ENCODE measurements around the gene ZNF516.

The ZNF516 gene

DNA sequence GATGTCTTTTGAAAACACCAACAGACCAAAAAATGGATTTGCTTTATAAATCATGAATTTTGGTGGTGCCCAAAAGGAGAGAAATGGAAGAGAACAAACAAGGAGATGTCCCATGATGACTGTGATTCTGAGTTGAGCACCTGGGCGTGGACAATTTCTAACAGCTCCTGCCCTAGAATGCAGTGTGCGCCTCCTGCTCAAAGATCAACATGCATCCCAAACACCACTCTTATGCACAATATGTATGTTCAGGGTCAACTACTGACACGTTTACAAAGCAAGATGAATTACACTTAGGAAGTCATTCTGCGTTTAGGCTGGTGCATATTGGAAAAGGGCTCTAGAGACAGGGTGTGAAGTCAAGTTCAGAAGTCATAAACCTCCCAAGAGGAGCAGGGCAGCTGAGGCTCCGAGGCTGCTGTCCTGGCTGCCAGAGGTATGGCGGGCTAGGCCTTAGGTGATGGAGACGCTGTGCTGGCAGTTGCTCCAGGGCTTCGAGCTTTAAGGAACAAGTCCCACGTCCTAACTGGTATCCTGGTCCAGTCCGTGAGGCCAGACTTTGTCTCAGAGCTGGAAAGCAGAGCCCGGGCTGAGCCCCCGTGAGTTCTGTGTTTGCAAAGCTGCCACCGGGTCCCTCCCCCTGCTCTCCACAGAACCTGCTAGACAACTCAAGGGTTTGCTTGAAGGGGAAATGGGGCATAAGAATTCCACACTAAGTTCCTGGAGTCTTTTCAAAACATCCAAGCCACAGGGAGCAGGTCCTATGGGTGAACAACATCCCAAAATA lies 74.0 kb downstream of the ZNF516 start:
- no peak for DNase-seq

DNA sequence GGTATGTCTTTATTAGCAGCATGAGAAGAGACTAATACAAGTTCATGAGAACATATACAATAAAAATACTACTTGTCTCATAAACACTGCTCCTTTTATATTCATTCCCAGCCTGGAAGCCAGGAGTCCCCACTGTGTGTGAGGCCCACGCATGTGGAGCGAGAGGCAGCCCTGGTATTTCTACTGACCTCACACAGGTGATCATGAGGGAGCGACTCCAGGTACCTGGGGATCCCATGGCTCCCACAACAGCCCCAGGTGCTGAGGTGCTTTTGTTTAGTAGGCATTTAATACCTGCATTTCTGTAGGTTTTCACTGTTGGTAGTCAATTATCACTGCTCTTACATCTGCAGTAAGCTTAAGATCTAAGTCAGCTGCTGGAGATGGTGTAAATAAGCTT lies 75.2 kb downstream of the ZNF516 start:
- DNase-seq, result no peak

- no peak for DNase-seq
These were observed 78.1 kb downstream of the ZNF516 start for GRCh38 chr18:76416911-76417310.

DNA sequence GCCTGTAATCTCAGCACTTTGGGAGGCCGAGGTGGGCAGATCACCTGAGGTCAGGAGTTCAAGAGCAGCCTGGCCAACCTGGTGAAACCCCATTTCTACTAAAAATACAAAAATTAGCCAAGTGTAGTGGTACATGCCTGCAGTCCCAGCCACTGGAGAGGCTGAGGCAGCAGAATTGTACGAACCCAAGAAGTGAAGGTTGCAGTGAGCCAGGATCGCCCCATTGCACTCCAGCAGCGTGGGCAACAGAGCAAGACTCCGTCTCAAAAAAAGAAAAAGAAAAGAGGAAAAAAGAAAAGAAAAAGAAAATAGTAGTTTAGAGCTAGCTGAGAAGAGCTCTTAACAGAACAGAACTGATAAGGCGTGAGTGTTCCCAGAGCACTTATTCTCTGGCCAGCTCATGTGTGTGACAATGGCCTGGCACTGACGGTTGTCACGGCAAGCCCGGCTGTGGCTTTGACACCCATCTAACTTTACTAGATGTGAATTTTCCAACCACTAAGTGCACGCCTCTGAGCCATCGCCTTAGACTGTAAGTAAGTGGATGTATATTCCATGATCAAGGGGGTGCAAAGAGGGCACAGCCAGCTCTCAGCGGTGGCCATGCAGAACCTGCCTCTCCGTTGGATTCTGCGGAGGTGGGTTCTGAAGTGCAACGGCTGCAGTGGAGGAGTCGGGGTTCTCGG lies 80.0 kb downstream of the ZNF516 start:
- no peak for DNase-seq

DNA sequence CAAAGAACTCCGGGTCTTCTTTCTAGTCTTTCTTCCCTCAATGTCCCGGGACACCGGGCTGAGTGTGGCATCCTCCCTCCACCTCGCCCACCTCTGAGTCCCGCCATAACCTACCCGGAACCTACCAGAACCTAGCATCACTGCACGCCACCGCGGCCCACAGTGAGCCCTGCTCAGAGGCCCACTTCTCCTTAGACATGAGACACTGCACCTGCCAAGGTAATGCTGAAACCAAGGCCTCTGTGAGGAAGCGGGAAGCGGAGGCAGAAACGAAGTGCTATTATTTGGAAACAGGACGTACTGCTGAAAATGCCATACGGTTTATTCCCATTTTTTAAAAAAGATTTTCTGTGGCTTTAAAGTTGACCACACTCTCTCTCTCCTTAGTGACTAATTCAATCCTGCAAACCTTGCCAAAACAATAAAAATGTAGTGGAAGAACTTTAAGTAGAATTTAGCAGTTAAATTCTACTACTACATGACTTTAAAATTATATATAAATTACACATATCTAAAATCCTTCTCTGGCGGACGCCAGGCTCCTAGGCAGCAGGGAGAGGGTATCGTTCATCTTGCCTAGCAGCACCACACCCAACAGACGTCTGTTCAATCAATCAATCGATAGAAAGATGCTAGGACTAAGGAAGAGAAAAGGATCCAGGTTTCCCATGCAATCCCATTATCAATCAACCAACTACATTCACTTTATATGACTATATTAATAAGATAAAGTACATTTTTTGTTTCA lies 82.0 kb downstream of the ZNF516 start:
- no peak for DNase-seq

DNA sequence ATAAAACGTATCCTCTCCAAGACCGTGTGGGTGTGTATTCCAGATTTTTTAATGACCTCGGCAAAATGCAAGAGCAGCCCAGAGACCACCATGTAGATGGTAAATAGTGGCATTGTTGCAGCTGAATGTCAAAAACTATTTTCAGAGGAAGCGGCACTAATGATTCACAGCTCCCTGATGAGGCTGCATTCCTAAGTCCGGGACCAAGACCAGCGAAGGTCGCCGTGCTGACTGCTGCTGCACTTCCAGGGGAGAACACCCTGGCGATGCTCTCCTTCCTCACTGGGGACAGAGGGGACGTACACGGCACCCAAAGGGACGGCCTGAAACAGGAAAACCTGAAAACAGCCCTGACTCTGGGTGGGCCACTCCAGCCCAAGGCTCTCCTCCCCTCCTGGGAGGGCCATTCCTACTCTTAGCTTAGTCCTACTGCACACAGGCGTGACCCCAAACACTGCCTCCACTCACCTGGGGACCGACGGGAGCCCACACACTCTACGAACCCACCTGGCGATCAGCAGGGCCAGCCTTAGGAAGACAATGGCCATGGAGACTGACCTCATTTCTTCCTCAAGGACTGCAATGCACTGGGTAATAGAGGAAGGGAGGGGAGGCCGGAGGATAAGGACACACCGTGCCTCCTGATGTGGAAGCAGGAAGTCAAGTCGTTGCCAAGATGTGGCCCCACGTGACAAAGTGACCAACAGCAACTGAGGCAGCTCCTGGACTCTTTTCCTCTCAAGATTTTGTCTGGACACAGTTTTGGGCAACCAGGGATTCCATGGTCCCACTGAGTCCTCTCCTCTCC lies 82.8 kb downstream of the ZNF516 start:
- no peak for DNase-seq

DNA sequence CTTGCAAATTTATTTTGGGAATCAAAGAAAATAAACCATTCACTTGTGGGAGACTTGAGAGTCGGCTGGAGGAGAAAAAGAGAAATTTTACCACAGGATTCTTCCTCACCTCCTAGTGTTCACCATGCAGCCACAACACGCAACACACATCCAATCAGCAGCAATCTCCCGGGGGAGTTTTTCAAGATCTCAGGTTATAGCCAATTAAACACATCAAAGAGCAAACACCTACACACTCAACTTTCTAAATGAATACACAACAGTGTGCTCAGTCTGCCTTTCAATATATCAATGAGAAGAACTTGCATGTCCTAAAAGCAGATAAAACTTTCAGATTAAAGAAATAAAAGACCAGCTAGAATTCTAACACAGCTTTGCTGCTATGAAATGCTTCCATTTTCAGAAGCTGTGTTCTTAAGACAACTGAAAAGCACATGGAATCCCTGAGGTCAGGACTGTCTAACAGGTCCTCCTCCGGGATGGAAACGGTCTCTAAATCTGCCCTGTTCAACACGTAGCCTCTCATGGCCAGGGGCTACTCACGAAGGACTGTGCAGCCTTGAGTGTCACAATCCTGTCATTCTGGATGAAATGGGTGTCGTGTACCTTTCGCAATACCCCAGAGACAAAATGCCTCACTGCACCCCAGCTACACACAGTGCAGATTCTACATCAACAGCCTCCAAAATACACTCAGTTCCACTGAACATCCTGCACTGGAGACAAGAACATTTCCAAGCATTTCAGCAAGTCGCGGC lies 84.2 kb downstream of the ZNF516 start:
- DNase-seq, result peak; percentile 68 to 73

GRCh38 chr18:76410033-76410432 lies 85.0 kb downstream of the ZNF516 start:
- DNase-seq, result no peak

DNA sequence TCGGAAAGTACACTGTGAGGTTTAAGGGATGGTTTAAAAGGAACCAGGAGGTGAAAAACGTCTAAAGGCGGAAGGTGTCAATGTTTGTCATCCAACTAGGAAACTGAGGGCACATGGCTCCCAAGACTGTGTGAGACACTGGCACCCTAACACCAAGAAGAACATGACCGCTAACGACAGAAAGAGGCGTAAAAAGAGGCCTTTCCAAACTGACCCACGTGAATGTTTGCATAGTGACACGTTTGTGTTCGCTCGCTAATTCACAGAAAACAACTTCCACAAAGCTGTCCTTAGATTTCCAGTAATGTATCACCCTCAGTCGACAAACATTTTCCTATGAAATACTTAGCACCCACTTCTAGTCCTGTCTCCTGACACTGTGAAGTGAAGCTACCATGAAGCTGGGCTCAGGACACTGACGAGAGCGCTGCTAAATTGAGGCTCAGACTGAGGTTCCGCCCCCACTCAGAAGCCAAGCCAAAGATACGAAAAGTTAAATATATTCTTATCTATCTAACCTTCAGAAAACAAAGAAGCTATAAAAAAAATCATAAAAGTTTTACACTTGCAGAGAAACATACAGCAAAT lies 86.5 kb downstream of the ZNF516 start:
- no peak for DNase-seq

- no peak for DNase-seq
These were observed 87.4 kb downstream of the ZNF516 start for GRCh38 chr18:76407681-76408080.

DNA sequence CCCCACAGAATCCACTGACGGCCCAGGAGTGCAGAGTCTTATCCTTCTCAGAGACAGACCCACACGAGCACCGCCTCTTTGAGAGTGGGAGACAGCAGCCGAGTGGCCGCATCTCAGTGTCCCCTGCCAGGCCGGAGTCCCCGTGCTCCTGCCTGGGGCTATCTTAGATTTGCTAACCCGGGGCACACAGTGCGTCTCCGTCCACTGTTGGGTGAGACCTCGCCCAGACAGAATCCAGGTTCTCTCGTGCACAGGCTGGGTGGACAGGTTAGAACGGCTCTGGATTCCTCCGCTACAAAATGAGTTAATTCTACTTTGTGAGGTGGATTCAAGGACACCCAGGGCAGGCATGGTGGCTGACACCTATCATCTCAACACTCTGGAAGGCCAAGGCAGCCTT lies 88.3 kb downstream of the ZNF516 start:
- DNase-seq, result no peak

GRCh38 chr18:76405681-76406356 lies 89.2 kb downstream of the ZNF516 start:
- peak; percentile 20 to 29 for DNase-seq

GRCh38 chr18:76405280-76405679 lies 89.8 kb downstream of the ZNF516 start:
- DNase-seq, result no peak

- no peak for DNase-seq
These were observed 90.7 kb downstream of the ZNF516 start for GRCh38 chr18:76404345-76404831.

DNA sequence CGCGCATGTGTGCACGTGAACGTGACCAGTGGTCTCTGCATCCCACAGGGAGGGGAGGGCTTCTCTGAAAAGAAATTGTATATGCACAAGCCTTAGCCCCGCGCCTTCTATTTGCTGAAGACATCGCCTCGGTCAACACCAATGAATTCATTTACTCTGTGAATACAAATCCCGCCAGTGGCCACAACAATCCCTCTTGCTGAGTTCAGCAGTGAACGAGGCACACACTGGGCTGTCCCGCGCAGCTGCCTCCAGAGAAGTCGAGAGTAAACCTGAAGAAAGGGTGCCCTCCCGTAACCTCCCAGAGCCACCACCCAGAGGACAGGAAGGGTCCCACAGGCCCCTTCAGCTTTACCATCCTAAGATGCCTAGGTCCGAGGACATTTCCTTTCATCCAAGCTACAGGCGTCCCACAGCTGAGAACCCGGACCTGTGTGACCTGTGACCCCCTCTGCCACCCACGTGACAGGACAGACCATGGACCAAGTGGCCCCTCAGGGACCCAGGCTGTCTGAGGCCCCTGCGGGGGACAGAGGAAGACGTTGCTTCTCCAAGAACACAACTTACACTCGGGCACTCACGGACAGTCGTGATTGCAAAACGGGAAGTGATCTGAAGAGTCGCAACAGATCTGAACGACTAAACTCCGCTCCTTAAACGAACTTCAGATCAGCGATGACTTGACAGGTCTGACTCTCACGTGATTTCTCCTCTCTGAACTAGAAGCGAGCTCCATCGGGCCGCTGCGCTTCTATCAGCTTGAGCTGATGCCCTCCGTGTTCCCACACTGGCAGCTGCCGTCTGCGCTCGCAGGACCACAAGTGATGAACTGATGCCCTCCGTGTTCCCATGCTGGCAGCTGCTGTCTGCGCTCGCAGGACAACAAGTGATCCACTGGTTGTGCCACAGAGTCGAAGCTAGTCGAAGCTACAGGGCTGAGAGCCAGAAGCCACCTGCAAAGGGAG lies 92.7 kb downstream of the ZNF516 start:
- no peak for DNase-seq

DNA sequence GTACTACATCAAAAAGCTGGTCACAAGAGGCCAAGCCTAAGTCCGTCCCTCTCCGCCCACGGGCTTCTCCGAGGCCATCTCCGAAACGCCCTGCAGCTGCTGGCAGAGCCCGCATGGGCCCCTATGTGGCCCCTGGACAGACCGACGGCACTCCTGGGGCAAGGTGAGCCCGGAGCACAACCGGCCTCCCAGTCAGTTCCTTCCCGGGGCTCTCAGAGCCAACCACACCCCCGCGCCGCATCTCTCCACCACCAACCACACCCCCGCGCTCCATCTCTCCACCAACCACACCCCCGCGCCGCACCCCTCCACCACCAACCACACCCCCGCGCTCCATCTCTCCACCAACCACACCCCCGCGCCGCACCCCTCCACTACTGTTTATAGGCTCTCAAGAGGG lies 93.5 kb downstream of the ZNF516 start:
- no peak for DNase-seq

GRCh38 chr18:76399613-76400391 lies 95.2 kb downstream of the ZNF516 start:
- DNase-seq, result no peak

DNA sequence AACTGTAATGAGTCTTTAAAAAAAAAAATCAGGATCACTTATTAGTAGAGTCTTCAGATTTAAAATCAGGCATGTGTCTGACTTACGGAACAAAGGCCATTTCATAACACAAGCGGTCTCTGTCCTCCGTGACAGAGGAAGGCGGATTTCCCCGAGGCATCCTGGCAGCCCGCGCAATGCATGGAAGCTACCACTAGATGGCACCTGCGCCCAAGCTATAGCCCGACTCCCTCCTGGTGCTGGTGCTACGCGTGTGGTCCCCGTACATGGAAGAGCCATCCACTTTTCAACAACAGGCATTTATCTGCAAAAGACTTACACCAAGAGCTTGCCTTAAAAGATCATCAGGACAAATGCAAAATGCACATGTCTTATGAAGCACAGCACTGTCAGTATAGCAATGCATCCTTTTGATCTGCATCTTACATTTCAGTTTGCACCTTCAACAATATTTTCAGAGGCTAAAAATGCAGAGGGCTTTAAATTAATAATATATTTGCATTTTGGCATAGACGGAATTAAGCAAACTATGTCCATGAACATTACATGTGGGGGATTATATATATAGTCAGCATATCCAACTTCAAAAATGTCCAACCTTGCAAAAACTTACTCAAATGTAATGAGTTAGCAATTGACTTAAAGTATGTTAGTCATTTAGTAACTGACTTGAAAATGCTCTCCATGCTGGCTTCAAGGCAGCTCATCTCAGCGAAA lies 96.0 kb downstream of the ZNF516 start:
- DNase-seq, result peak; percentile 66 to 73
